SK-N-SH treated with all-trans-retinoic acid at 6 μM for 48 hours (cell line): ENCODE measurements around the gene ADAMTS17.

Experiments used
- ATAC-seq: fragments of 200-7000 bp; cut with Tn5 transposase; 3 replicates; pipeline ENCODE4 v1.9.1; 2020; ENCODE audit warnings: mild to moderate bottlenecking, moderate library complexity
- ARNTL ChIP-seq: fragments of 450-650 bp; formaldehyde crosslinking; IDR thresholded peaks from 2 replicates; pipeline ENCODE4 v1.5.0; 2020; ENCODE audit warnings: low read depth, mild to moderate bottlenecking, moderate library complexity, borderline replicate concordance
- BACH2 ChIP-seq: fragments of 250-450 bp; sonication (Bioruptor Pico); IDR thresholded peaks from 2 replicates; pipeline ENCODE4 v1.9.0; 2021; ENCODE audit warnings: mild to moderate bottlenecking, borderline replicate concordance
- CSDC2 ChIP-seq: fragments of 250-450 bp; sonication (Bioruptor Pico); IDR thresholded peaks from 2 replicates; pipeline ENCODE4 v1.5.0; 2020; ENCODE audit warnings: mild to moderate bottlenecking, moderate library complexity
- ESRRG ChIP-seq: fragments of 250-450 bp; sonication (Bioruptor Pico); IDR thresholded peaks from 2 replicates; pipeline ENCODE4 v1.6.1; 2021; ENCODE audit warnings: mild to moderate bottlenecking
- GLIS3 ChIP-seq: fragments of 250-450 bp; sonication (Bioruptor Pico); IDR thresholded peaks from 2 replicates; pipeline ENCODE4 v1.5.0; 2020; ENCODE audit warnings: mild to moderate bottlenecking, moderate library complexity
- ISL1 ChIP-seq: fragments of 250-450 bp; sonication (Bioruptor Pico); IDR thresholded peaks from 2 replicates; pipeline ENCODE4 v2.1.2; 2022; ENCODE audit warnings: mild to moderate bottlenecking, moderate library complexity
- OSR1 ChIP-seq: fragments of 250-450 bp; sonication (Bioruptor Pico); IDR thresholded peaks from 2 replicates; pipeline ENCODE4 v1.8.0; 2022; ENCODE audit warnings: moderate library complexity, mild to moderate bottlenecking, inconsistent platforms
- PPARA ChIP-seq: fragments of 250-450 bp; sonication (Bioruptor Pico); IDR thresholded peaks from 2 replicates; pipeline ENCODE4 v1.5.0; 2020; ENCODE audit warnings: mild to moderate bottlenecking, borderline replicate concordance
- RARB ChIP-seq: fragments of 250-450 bp; sonication (Bioruptor Pico); IDR thresholded peaks from 2 replicates; pipeline ENCODE4 v1.8.0; 2021; ENCODE audit warnings: mild to moderate bottlenecking, moderate library complexity
- SNAI2 ChIP-seq: fragments of 250-450 bp; sonication (Bioruptor Pico); IDR thresholded peaks from 2 replicates; pipeline ENCODE4 v1.5.0; 2020; ENCODE audit warnings: mild to moderate bottlenecking, moderate library complexity
- TCF4 ChIP-seq: fragments of 250-450 bp; sonication (Bioruptor Pico); IDR thresholded peaks from 2 replicates; pipeline ENCODE4 v1.8.0; 2021; ENCODE audit warnings: mild to moderate bottlenecking, moderate library complexity, borderline replicate concordance
- TOX ChIP-seq: fragments of 250-450 bp; sonication (Bioruptor Pico); IDR thresholded peaks from 2 replicates; pipeline ENCODE4 v1.8.0; 2021; ENCODE audit warnings: mild to moderate bottlenecking, moderate library complexity, borderline replicate concordance
- ZFP3 ChIP-seq: fragments of 250-450 bp; sonication (Bioruptor Pico); IDR thresholded peaks from 2 replicates; pipeline ENCODE4 v1.5.0; 2020; ENCODE audit warnings: mild to moderate bottlenecking, moderate library complexity
- ZFP30 ChIP-seq: fragments of 450-650 bp; formaldehyde crosslinking; IDR thresholded peaks from 2 replicates; pipeline ENCODE4 v1.5.0; 2022; ENCODE audit warnings: mild to moderate bottlenecking, moderate library complexity
- ZNF565 ChIP-seq: fragments of 450-650 bp; formaldehyde crosslinking; conservative IDR thresholded peaks from 2 replicates; pipeline ENCODE4 v1.5.0; 2020; ENCODE audit warnings: low read depth, mild to moderate bottlenecking, moderate library complexity
- ZNF70 ChIP-seq: fragments of 450-650 bp; formaldehyde crosslinking; IDR thresholded peaks from 2 replicates; pipeline ENCODE4 v1.5.0; 2020; ENCODE audit warnings: mild to moderate bottlenecking, moderate library complexity
- ZNF8 ChIP-seq: fragments of 450-650 bp; formaldehyde crosslinking; IDR thresholded peaks from 2 replicates; pipeline ENCODE4 v1.5.0; 2020; ENCODE audit warnings: mild to moderate bottlenecking, moderate library complexity
- TF ChIP-seq, protein P1 (sequence below): fragments of 250-450 bp; sonication (Bioruptor Pico); IDR thresholded peaks from 2 replicates; pipeline ENCODE4 v1.8.0; 2021; ENCODE audit warnings: low read depth, mild to moderate bottlenecking, moderate library complexity, borderline replicate concordance
- TF ChIP-seq, protein P2 (sequence below): fragments of 250-450 bp; sonication (Bioruptor Pico); IDR thresholded peaks from 2 replicates; pipeline ENCODE4 v1.8.0; 2020; ENCODE audit warnings: mild to moderate bottlenecking, moderate library complexity, borderline replicate concordance
- TF ChIP-seq, protein P3 (sequence below): fragments of 250-450 bp; sonication (Bioruptor Pico); IDR thresholded peaks from 2 replicates; pipeline ENCODE4 v1.5.1; 2020; ENCODE audit warnings: low read depth, mild to moderate bottlenecking, moderate library complexity
- TF ChIP-seq, protein P4 (sequence below): fragments of 250-450 bp; sonication (Bioruptor Pico); IDR thresholded peaks from 2 replicates; pipeline ENCODE4 v1.5.1; 2021; ENCODE audit warnings: mild to moderate bottlenecking, moderate library complexity
- TF ChIP-seq, protein P5 (sequence below): fragments of 250-450 bp; sonication (Bioruptor Pico); IDR thresholded peaks from 2 replicates; pipeline ENCODE4 v1.5.0; 2020; ENCODE audit warnings: mild to moderate bottlenecking, moderate library complexity

The ADAMTS17 gene

DNA sequence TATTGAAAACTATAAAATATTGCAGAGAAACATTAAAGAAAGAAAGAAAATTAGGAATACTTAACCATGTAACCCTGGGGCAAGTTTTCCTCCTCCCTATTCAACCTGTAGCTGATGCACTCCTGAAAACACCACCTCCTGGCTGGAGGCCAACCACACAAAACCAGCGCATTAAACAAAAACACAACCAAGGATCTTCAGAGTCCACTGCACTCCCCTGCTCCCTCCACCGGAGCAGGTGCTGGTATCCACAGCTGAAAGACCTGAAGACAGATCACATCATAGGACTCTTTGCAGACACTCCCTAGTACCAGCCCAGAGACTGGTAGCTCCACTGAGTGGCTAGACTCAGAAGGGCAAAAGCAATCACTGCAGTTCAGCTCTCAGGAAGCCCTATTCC, 13.6 kb upstream of the ADAMTS17 start:
- TF ChIP-seq ZNF70 (CRISPR knock-in tag) (no peak), ESRRG (CRISPR knock-in tag) (no peak), ZNF8 (no peak), CSDC2 (CRISPR knock-in tag) (no peak), ZNF565 (CRISPR knock-in tag) (no peak), OSR1 (CRISPR knock-in tag) (no peak), ARNTL (CRISPR knock-in tag) (no peak), PPARA (CRISPR knock-in tag) (no peak), GLIS3 (no peak), SNAI2 (CRISPR knock-in tag) (no peak), ISL1 (no peak), BACH2 (no peak), TCF4 (CRISPR knock-in tag) (no peak), TOX (CRISPR knock-in tag) (no peak), ZFP3 (CRISPR knock-in tag) (no peak)
- TF ChIP-seq, protein P1, sequence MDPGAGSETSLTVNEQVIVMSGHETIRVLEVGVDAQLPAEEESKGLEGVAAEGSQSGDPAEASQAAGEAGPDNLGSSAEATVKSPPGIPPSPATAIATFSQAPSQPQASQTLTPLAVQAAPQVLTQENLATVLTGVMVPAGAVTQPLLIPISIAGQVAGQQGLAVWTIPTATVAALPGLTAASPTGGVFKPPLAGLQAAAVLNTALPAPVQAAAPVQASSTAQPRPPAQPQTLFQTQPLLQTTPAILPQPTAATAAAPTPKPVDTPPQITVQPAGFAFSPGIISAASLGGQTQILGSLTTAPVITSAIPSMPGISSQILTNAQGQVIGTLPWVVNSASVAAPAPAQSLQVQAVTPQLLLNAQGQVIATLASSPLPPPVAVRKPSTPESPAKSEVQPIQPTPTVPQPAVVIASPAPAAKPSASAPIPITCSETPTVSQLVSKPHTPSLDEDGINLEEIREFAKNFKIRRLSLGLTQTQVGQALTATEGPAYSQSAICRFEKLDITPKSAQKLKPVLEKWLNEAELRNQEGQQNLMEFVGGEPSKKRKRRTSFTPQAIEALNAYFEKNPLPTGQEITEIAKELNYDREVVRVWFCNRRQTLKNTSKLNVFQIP (CRISPR knock-in tag), result no peak
- TF ChIP-seq, protein P2, sequence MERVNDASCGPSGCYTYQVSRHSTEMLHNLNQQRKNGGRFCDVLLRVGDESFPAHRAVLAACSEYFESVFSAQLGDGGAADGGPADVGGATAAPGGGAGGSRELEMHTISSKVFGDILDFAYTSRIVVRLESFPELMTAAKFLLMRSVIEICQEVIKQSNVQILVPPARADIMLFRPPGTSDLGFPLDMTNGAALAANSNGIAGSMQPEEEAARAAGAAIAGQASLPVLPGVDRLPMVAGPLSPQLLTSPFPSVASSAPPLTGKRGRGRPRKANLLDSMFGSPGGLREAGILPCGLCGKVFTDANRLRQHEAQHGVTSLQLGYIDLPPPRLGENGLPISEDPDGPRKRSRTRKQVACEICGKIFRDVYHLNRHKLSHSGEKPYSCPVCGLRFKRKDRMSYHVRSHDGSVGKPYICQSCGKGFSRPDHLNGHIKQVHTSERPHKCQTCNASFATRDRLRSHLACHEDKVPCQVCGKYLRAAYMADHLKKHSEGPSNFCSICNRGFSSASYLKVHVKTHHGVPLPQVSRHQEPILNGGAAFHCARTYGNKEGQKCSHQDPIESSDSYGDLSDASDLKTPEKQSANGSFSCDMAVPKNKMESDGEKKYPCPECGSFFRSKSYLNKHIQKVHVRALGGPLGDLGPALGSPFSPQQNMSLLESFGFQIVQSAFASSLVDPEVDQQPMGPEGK (CRISPR knock-in tag), result no peak
- TF ChIP-seq, protein P3, sequence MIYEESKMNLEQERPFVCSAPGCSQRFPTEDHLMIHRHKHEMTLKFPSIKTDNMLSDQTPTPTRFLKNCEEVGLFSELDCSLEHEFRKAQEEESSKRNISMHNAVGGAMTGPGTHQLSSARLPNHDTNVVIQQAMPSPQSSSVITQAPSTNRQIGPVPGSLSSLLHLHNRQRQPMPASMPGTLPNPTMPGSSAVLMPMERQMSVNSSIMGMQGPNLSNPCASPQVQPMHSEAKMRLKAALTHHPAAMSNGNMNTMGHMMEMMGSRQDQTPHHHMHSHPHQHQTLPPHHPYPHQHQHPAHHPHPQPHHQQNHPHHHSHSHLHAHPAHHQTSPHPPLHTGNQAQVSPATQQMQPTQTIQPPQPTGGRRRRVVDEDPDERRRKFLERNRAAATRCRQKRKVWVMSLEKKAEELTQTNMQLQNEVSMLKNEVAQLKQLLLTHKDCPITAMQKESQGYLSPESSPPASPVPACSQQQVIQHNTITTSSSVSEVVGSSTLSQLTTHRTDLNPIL (CRISPR knock-in tag), result no peak
- TF ChIP-seq, protein P4, sequence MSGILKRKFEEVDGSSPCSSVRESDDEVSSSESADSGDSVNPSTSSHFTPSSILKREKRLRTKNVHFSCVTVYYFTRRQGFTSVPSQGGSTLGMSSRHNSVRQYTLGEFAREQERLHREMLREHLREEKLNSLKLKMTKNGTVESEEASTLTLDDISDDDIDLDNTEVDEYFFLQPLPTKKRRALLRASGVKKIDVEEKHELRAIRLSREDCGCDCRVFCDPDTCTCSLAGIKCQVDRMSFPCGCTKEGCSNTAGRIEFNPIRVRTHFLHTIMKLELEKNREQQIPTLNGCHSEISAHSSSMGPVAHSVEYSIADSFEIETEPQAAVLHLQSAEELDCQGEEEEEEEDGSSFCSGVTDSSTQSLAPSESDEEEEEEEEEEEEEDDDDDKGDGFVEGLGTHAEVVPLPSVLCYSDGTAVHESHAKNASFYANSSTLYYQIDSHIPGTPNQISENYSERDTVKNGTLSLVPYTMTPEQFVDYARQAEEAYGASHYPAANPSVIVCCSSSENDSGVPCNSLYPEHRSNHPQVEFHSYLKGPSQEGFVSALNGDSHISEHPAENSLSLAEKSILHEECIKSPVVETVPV, result no peak
- TF ChIP-seq, all 23 proteins: peak for 0
- ATAC-seq, result no peak

DNA sequence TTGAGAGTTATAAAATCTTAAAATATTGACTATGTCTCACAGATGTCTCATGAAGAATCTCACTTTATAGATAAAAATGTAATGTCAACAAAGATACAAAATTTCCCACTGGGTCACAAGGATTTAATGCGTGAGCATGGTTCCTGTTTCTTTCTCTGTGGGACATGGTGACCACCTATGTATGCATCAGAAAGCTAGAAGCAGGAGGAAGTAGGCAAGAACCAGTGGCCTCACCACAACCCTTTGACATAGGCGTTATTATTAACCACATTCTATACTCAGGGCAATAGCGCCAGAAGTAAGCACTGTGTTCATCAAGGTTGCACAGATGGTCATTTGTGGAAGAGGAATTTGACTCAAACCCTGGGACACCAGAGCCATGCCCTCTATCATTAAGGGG, 11.7 kb upstream of the ADAMTS17 start:
- no peak for ATAC-seq
- TF ChIP-seq, protein P1 (CRISPR knock-in tag), result no peak
- TF ChIP-seq CSDC2 (CRISPR knock-in tag) (no peak), BACH2 (no peak)

DNA sequence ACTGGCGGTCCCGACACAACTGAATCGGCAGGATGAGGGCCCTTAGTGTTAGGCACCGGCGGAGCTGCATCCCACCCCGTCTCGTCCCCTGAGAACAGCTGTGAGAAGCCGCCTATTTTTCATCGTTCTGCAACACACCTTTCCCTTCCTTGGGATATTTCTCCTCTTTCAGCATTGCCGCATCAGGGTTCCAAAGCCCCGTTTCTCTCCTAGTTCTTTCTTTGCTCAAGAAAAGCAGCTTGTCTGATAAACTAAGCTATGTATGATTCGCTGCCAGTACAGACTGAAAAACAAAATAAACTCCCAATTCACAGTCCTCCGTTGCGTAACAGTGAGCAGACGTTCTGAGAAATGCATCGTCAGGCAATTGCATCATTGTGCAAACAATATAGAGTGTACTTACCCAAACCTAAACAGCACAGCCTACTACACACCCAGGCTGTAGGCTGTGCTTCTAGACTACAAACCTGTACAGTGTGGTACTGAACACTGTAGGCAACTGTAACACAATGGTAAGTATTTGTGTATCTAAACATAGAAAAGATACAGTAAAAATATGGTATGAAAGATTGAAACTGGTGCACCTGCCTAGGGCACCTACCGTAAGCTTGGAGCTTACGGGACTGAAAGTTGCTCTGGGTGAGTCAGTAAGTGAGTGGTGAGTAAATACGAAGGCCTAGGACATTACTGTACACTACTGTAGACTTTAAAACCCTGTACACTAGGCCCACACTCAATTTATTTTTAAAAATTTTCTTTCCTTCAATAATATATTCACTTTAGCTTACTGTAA, 8.9 kb upstream of the ADAMTS17 start:
- no peak for ATAC-seq
- TF ChIP-seq, protein P2 (CRISPR knock-in tag), result no peak
- TF ChIP-seq BACH2 (no peak), RARB (CRISPR knock-in tag) (no peak), OSR1 (CRISPR knock-in tag) (no peak), ZNF565 (CRISPR knock-in tag) (no peak), ZFP30 (CRISPR knock-in tag) (no peak), ZNF70 (CRISPR knock-in tag) (no peak), TOX (CRISPR knock-in tag) (no peak), ZFP3 (CRISPR knock-in tag) (no peak)
- TF ChIP-seq, protein P5, sequence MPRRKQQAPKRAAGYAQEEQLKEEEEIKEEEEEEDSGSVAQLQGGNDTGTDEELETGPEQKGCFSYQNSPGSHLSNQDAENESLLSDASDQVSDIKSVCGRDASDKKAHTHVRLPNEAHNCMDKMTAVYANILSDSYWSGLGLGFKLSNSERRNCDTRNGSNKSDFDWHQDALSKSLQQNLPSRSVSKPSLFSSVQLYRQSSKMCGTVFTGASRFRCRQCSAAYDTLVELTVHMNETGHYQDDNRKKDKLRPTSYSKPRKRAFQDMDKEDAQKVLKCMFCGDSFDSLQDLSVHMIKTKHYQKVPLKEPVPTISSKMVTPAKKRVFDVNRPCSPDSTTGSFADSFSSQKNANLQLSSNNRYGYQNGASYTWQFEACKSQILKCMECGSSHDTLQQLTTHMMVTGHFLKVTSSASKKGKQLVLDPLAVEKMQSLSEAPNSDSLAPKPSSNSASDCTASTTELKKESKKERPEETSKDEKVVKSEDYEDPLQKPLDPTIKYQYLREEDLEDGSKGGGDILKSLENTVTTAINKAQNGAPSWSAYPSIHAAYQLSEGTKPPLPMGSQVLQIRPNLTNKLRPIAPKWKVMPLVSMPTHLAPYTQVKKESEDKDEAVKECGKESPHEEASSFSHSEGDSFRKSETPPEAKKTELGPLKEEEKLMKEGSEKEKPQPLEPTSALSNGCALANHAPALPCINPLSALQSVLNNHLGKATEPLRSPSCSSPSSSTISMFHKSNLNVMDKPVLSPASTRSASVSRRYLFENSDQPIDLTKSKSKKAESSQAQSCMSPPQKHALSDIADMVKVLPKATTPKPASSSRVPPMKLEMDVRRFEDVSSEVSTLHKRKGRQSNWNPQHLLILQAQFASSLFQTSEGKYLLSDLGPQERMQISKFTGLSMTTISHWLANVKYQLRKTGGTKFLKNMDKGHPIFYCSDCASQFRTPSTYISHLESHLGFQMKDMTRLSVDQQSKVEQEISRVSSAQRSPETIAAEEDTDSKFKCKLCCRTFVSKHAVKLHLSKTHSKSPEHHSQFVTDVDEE, result no peak
